Measurements from ENCODE around the gene ADAMTSL5.

- no peak for TF ChIP-seq CTCF (conservative IDR thresholded peaks at IDR 0.05; ENCODE audit: low read length)
- TF ChIP-seq EZH2phosphoT487 (IDR thresholded peaks at IDR 0.05; ENCODE audit: borderline replicate concordance, low read depth, low read length) = no peak
Measured at GRCh38 chr19:1558552-1558951, 45.7 kb upstream of the ADAMTSL5 start.
